Nephron (organoid): ENCODE results near the gene ENOSF1.

ENCODE experiments used
- H3K27ac Mint-ChIP-seq, 3 experiments: 2 replicates each; pipeline ENCODE4 v1.8.0; 2020; ENCODE audit warnings: mixed read lengths in 3 of 3, mild to moderate bottlenecking in 2 of 3, moderate library complexity in 1 of 3
- H3K27me3 Mint-ChIP-seq: 2 replicates; pipeline ENCODE4 v1.8.0; 2021; ENCODE audit warnings: low read depth, mild to moderate bottlenecking, moderate library complexity, mixed read lengths
- H3K36me3 Mint-ChIP-seq: 2 replicates; pipeline ENCODE4 v1.8.0; 2020; ENCODE audit warnings: low read depth, mixed read lengths
- H3K4me1 Mint-ChIP-seq: 2 replicates; pipeline ENCODE4 v1.8.0; 2020; ENCODE audit warnings: mixed read lengths
- H3K4me3 Mint-ChIP-seq, 3 experiments: 2 replicates each; pipeline ENCODE4 v1.8.0; 2020; ENCODE audit warnings: mild to moderate bottlenecking in 3 of 3, mixed read lengths in 3 of 3, moderate library complexity in 2 of 3
- H3K9me3 Mint-ChIP-seq: 2 replicates; pipeline ENCODE4 v1.8.0; 2020; ENCODE audit warnings: mixed read lengths
- TF ChIP-seq, protein P1 (sequence below), 3 experiments: fragments of 200-600 bp; sonication (generic); IDR thresholded peaks; one replicate each; pipeline ENCODE4 v1.5.0; 2021; ENCODE audit warnings: antibody characterized with exemption in 3 of 3; ENCODE audit not compliant: unreplicated experiment in 3 of 3

Gene ENOSF1

DNA sequence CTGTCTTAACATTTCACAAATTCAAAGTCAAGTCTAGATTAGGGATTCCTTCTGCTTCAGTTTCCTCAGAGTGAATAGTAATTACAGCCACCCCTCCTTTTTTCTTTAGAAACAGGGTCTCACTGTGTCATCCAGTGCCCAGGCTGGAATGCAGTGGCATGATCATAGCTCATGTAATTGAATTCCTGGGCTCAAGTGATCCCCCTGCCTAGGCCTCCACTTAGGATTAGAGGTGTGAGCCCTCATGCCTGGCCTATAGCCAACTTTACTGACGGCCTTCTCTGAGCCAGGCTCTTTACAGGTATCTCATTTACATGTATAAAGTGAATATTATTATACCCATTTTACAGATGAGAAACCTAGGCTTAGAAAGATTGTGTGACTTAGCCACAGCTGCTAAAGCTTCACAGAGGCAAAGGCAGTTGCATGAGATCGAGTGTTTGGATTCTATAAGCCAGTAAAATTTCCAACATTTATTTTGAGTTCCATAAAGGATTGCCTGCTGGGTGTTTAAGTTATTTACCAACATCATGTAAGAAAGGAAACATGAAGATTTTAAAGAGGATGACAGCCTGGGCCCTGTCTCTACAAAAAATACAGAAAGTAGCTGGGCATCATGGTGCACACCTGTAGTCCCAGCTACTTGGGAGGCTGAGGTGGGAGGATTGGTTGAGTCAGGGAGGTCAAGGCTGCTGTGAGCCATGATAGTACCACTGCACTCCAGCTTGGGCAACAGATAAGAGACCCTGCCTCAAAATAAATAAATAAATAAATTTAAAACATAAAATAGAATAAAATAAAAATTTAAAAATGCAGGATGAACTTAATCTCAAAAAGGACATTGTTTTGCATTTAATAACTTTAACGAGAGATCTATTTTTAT lies 1.8 kb downstream of the ENOSF1 start:
- Mint-ChIP-seq H3K4me1 (peaks cover 12% of the 10 kb centered on the region), H3K9me3 (peaks cover 2% of the 10 kb centered on the region), H3K4me3 (peak overlapping the region; percentile 78 to 84 (median 79)), H3K27ac (peak overlapping the region in 1 of 3 experiments; percentile 47), H3K27me3 (no peaks in the 10 kb centered on the region), H3K36me3 (peaks cover 25% of the 10 kb centered on the region)
- TF ChIP-seq, protein P1, sequence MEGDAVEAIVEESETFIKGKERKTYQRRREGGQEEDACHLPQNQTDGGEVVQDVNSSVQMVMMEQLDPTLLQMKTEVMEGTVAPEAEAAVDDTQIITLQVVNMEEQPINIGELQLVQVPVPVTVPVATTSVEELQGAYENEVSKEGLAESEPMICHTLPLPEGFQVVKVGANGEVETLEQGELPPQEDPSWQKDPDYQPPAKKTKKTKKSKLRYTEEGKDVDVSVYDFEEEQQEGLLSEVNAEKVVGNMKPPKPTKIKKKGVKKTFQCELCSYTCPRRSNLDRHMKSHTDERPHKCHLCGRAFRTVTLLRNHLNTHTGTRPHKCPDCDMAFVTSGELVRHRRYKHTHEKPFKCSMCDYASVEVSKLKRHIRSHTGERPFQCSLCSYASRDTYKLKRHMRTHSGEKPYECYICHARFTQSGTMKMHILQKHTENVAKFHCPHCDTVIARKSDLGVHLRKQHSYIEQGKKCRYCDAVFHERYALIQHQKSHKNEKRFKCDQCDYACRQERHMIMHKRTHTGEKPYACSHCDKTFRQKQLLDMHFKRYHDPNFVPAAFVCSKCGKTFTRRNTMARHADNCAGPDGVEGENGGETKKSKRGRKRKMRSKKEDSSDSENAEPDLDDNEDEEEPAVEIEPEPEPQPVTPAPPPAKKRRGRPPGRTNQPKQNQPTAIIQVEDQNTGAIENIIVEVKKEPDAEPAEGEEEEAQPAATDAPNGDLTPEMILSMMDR (IDR thresholded peaks at IDR 0.05; ENCODE audit: unreplicated experiment in 3 of 3) = no peak

DNA sequence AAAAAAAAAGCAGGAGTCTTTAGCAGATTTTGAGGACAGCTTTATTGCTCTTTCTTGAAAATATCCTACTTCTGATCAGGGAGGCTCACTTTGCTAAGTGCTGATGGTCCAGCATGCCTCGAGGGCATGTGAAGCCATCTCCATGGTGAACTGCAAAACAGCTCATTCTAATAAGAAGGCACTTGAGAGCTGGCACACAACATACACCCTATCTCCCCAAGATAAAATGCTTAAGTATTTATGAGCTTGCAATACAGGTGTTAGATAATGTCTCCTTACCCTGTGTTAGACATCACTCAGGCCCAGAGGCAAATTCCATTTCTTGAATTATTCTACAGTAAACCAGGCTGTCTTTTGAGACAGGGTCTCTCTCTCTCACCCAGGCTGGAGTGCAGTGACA lies 2.7 kb downstream of the ENOSF1 start:
- TF ChIP-seq, protein P1 (IDR thresholded peaks at IDR 0.05; ENCODE audit: unreplicated experiment in 3 of 3) = no peak
- Mint-ChIP-seq H3K4me1 (peaks cover 12% of the 10 kb centered on the region), H3K4me3 (peak overlapping the region; percentile 39 to 72 (median 65))

GRCh38 chr18:708096-708495 lies 4.3 kb downstream of the ENOSF1 start:
- Mint-ChIP-seq H3K4me3 (no peak overlapping the region), H3K9me3 (no peaks in the 10 kb centered on the region), H3K4me1 (peaks cover 13% of the 10 kb centered on the region)

More for the DNA sequence above, 2.7 kb downstream of the ENOSF1 start:
- H3K27me3 Mint-ChIP-seq = no peaks in the 10 kb centered on the region
- no peak overlapping the region for H3K27ac Mint-ChIP-seq
- H3K36me3 Mint-ChIP-seq = peaks cover 33% of the 10 kb centered on the region
- H3K9me3 Mint-ChIP-seq = peaks cover 2% of the 10 kb centered on the region

GRCh38 chr18:706405-706804 lies 6.0 kb downstream of the ENOSF1 start:
- H3K9me3 Mint-ChIP-seq = no peaks in the 10 kb centered on the region
- H3K4me1 Mint-ChIP-seq = peaks cover 13% of the 10 kb centered on the region
- peaks cover 40% of the 10 kb centered on the region for H3K36me3 Mint-ChIP-seq
- no peak overlapping the region for H3K27ac Mint-ChIP-seq
- no peaks in the 10 kb centered on the region for H3K27me3 Mint-ChIP-seq
- no peak overlapping the region for H3K4me3 Mint-ChIP-seq
- TF ChIP-seq, protein P1 (IDR thresholded peaks at IDR 0.05; ENCODE audit: unreplicated experiment in 3 of 3) = no peak

More at GRCh38 chr18:708096-708495, 4.3 kb downstream of the ENOSF1 start:
- Mint-ChIP-seq H3K27ac (no peak overlapping the region), H3K36me3 (peaks cover 40% of the 10 kb centered on the region), H3K27me3 (no peaks in the 10 kb centered on the region)
- TF ChIP-seq, protein P1 (IDR thresholded peaks at IDR 0.05; ENCODE audit: unreplicated experiment in 3 of 3) = no peak

GRCh38 chr18:703213-703967 lies 9.0 kb downstream of the ENOSF1 start:
- Mint-ChIP-seq H3K27ac (peak overlapping the region; percentile 7 to 46 (median 38)), H3K4me3 (no peak overlapping the region), H3K27me3 (no peaks in the 10 kb centered on the region), H3K9me3 (no peaks in the 10 kb centered on the region), H3K36me3 (peaks cover 31% of the 10 kb centered on the region), H3K4me1 (peaks cover 5% of the 10 kb centered on the region)
- TF ChIP-seq, protein P1 (IDR thresholded peaks at IDR 0.05; ENCODE audit: unreplicated experiment in 3 of 3) = no peak
